WI38 (cell line): ENCODE results near the gene PROK1.

Experiments
- H3K4me3 ChIP-seq: 2 replicates; pipeline ENCODE4 v1.5.1; 2011; ENCODE audit warnings: low read depth, mild to moderate bottlenecking, control low read depth, low read length
- CTCF ChIP-seq: IDR thresholded peaks from 2 replicates; pipeline ENCODE4 v1.5.1; 2012; ENCODE audit warnings: low read depth, mild to moderate bottlenecking, control low read depth, low read length

PROK1 gene

GRCh38 chr1:110465814-110466380 is 14.9 kb downstream of the PROK1 start:
- no peak for TF ChIP-seq CTCF
- H3K4me3 ChIP-seq, result no peak overlapping the region

GRCh38 chr1:110466646-110467280 is 15.8 kb downstream of the PROK1 start:
- H3K4me3 ChIP-seq, result no peak overlapping the region
- TF ChIP-seq CTCF, result no peak

GRCh38 chr1:110471131-110471530 is 20.2 kb downstream of the PROK1 start:
- no peak for TF ChIP-seq CTCF
- H3K4me3 ChIP-seq, result no peak overlapping the region

- no peak overlapping the region for H3K4me3 ChIP-seq
- no peak for TF ChIP-seq CTCF
Observed at GRCh38 chr1:110472546-110472945, 21.6 kb downstream of the PROK1 start.

GRCh38 chr1:110474444-110474843 is 23.5 kb downstream of the PROK1 start:
- H3K4me3 ChIP-seq, result no peak overlapping the region
- TF ChIP-seq CTCF, result no peak

GRCh38 chr1:110475362-110476027 is 24.5 kb downstream of the PROK1 start:
- TF ChIP-seq CTCF, result no peak
- H3K4me3 ChIP-seq, result no peak overlapping the region

- no peak overlapping the region for H3K4me3 ChIP-seq
- TF ChIP-seq CTCF, result no peak
Observed at GRCh38 chr1:110476028-110476765, 25.2 kb downstream of the PROK1 start.
